ENCODE results near the gene TOP3B. TPM values are rescaled to one million over a fixed set of nuclear protein-coding genes. Genes with fewer than 3 reads are reported as not detected.

TOP3B gene
- polyA plus RNA-seq, 1 donor from 2014 or later = 33.7 TPM

DNA sequence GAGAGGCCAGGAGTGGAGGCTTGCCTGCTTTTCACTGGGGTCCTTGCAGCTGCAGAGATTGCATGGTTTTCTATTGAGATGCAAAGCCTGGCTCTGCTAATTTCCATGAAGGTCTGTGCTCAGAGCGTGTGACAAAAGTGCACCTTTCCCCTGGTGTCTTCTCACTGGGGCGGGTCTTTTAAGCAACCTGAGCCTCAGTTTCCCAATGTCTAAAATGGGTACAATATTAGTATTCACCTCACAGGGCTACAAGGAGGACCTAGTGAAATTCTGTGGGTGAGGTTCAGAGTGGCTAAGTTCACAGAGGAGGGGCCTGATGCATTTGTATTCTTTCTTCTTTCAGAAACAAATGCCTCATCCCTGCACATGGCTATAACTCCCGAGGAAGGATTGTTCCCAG, 50.2 kb downstream of the TOP3B start:
- no peak overlapping the region for H3K4me2 ChIP-seq (ENCODE audit: low read length)
- H3K79me2 ChIP-seq (replicated peaks; ENCODE audit: insufficient read depth, low read length) = no peaks in the 10 kb centered on the region
- H2AFZ ChIP-seq (ENCODE audit: low read depth, low read length) = no peak overlapping the region
- no peaks in the 10 kb centered on the region for H3F3A ChIP-seq (ENCODE audit: insufficient read depth, low read length, poor library complexity, severe bottlenecking)
- no peaks in the 10 kb centered on the region for H4K20me1 ChIP-seq (ENCODE audit: insufficient read depth)
- no peak overlapping the region for H3K27ac ChIP-seq (ENCODE audit: low read length)
- no peaks in the 10 kb centered on the region for H3K9me3 ChIP-seq (ENCODE audit: low read length)
- no peaks in the 10 kb centered on the region for H3K9me2 ChIP-seq (ENCODE audit: insufficient read depth, low read length)
- H3K9ac ChIP-seq (ENCODE audit: low read length) = no peak overlapping the region
- TF ChIP-seq, protein P1, sequence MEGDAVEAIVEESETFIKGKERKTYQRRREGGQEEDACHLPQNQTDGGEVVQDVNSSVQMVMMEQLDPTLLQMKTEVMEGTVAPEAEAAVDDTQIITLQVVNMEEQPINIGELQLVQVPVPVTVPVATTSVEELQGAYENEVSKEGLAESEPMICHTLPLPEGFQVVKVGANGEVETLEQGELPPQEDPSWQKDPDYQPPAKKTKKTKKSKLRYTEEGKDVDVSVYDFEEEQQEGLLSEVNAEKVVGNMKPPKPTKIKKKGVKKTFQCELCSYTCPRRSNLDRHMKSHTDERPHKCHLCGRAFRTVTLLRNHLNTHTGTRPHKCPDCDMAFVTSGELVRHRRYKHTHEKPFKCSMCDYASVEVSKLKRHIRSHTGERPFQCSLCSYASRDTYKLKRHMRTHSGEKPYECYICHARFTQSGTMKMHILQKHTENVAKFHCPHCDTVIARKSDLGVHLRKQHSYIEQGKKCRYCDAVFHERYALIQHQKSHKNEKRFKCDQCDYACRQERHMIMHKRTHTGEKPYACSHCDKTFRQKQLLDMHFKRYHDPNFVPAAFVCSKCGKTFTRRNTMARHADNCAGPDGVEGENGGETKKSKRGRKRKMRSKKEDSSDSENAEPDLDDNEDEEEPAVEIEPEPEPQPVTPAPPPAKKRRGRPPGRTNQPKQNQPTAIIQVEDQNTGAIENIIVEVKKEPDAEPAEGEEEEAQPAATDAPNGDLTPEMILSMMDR (IDR thresholded peaks at IDR 0.05; ENCODE audit: poor library complexity, severe bottlenecking) = no peak
- TF ChIP-seq, protein P2, sequence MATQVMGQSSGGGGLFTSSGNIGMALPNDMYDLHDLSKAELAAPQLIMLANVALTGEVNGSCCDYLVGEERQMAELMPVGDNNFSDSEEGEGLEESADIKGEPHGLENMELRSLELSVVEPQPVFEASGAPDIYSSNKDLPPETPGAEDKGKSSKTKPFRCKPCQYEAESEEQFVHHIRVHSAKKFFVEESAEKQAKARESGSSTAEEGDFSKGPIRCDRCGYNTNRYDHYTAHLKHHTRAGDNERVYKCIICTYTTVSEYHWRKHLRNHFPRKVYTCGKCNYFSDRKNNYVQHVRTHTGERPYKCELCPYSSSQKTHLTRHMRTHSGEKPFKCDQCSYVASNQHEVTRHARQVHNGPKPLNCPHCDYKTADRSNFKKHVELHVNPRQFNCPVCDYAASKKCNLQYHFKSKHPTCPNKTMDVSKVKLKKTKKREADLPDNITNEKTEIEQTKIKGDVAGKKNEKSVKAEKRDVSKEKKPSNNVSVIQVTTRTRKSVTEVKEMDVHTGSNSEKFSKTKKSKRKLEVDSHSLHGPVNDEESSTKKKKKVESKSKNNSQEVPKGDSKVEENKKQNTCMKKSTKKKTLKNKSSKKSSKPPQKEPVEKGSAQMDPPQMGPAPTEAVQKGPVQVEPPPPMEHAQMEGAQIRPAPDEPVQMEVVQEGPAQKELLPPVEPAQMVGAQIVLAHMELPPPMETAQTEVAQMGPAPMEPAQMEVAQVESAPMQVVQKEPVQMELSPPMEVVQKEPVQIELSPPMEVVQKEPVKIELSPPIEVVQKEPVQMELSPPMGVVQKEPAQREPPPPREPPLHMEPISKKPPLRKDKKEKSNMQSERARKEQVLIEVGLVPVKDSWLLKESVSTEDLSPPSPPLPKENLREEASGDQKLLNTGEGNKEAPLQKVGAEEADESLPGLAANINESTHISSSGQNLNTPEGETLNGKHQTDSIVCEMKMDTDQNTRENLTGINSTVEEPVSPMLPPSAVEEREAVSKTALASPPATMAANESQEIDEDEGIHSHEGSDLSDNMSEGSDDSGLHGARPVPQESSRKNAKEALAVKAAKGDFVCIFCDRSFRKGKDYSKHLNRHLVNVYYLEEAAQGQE (IDR thresholded peaks at IDR 0.05; ENCODE audit: borderline replicate concordance) = no peak
- TF ChIP-seq EP300 (conservative IDR thresholded peaks at IDR 0.05; ENCODE audit: poor library complexity, severe bottlenecking) (no peak), EZH2 (IDR thresholded peaks at IDR 0.05; ENCODE audit: borderline replicate concordance, insufficient read depth, low read length, poor library complexity, severe bottlenecking) (no peak), SMC3 (conservative IDR thresholded peaks at IDR 0.05; ENCODE audit: poor library complexity) (no peak), TAF1 (IDR thresholded peaks at IDR 0.05; ENCODE audit: low read depth) (no peak), RAD21 (conservative IDR thresholded peaks at IDR 0.05) (no peak), POLR2AphosphoS5 (IDR thresholded peaks at IDR 0.05) (no peak), MXI1 (conservative IDR thresholded peaks at IDR 0.05; ENCODE audit: poor library complexity, severe bottlenecking) (no peak)
- H3K36me3 ChIP-seq (ENCODE audit: insufficient read depth, low read length) = no peaks in the 10 kb centered on the region
- no peaks in the 10 kb centered on the region for H3K27me3 ChIP-seq (ENCODE audit: insufficient read depth, low read depth, low read length)
- H3K4me3 ChIP-seq (ENCODE audit: low read length) = no peak overlapping the region

- H3K9me3 ChIP-seq (ENCODE audit: low read length) = no peaks in the 10 kb centered on the region
- no peak overlapping the region for H3K4me3 ChIP-seq (ENCODE audit: low read length)
- no peaks in the 10 kb centered on the region for H4K20me1 ChIP-seq (ENCODE audit: insufficient read depth)
- no peaks in the 10 kb centered on the region for H3F3A ChIP-seq (ENCODE audit: insufficient read depth, low read length, poor library complexity, severe bottlenecking)
- H3K9ac ChIP-seq (ENCODE audit: low read length) = no peak overlapping the region
- H3K27me3 ChIP-seq (ENCODE audit: insufficient read depth, low read depth, low read length) = no peaks in the 10 kb centered on the region
- no peaks in the 10 kb centered on the region for H3K9me2 ChIP-seq (ENCODE audit: insufficient read depth, low read length)
- H3K4me2 ChIP-seq (ENCODE audit: low read length) = no peak overlapping the region
- H2AFZ ChIP-seq (ENCODE audit: low read depth, low read length) = no peak overlapping the region
- no peak for TF ChIP-seq TAF1 (IDR thresholded peaks at IDR 0.05; ENCODE audit: low read depth)
- no peak for TF ChIP-seq RAD21 (conservative IDR thresholded peaks at IDR 0.05)
- TF ChIP-seq EP300 (conservative IDR thresholded peaks at IDR 0.05; ENCODE audit: poor library complexity, severe bottlenecking) = no peak
- TF ChIP-seq MXI1 (conservative IDR thresholded peaks at IDR 0.05; ENCODE audit: poor library complexity, severe bottlenecking) = no peak
- TF ChIP-seq EZH2 (IDR thresholded peaks at IDR 0.05; ENCODE audit: borderline replicate concordance, insufficient read depth, low read length, poor library complexity, severe bottlenecking) = no peak
- TF ChIP-seq, protein P1 (IDR thresholded peaks at IDR 0.05; ENCODE audit: poor library complexity, severe bottlenecking) = no peak
- TF ChIP-seq SMC3 (conservative IDR thresholded peaks at IDR 0.05; ENCODE audit: poor library complexity) = no peak
- TF ChIP-seq, protein P2 (IDR thresholded peaks at IDR 0.05; ENCODE audit: borderline replicate concordance) = no peak
- TF ChIP-seq POLR2AphosphoS5 (IDR thresholded peaks at IDR 0.05) = no peak
- H3K36me3 ChIP-seq (ENCODE audit: insufficient read depth, low read length) = no peaks in the 10 kb centered on the region
- no peaks in the 10 kb centered on the region for H3K79me2 ChIP-seq (replicated peaks; ENCODE audit: insufficient read depth, low read length)
- no peak overlapping the region for H3K27ac ChIP-seq (ENCODE audit: low read length)
These were observed 51.5 kb downstream of the TOP3B start for GRCh38 chr22:21931056-21931455.

All from neural cell (in vitro differentiated cells).